Fibroblast of the conjunctiva (primary cell): ENCODE results near the gene STX16.
"Not testable (repeated sequence)": the region's sequence is repeated elsewhere in the genome, so short reads cannot be mapped to it uniquely, and the experiment has no call there.

Experiments used
- DNase-seq: peaks from one replicate; pipeline ENCODE4 v3.0.0-alpha.2; 2010; ENCODE audit warnings: low read depth

STX16 gene

DNA sequence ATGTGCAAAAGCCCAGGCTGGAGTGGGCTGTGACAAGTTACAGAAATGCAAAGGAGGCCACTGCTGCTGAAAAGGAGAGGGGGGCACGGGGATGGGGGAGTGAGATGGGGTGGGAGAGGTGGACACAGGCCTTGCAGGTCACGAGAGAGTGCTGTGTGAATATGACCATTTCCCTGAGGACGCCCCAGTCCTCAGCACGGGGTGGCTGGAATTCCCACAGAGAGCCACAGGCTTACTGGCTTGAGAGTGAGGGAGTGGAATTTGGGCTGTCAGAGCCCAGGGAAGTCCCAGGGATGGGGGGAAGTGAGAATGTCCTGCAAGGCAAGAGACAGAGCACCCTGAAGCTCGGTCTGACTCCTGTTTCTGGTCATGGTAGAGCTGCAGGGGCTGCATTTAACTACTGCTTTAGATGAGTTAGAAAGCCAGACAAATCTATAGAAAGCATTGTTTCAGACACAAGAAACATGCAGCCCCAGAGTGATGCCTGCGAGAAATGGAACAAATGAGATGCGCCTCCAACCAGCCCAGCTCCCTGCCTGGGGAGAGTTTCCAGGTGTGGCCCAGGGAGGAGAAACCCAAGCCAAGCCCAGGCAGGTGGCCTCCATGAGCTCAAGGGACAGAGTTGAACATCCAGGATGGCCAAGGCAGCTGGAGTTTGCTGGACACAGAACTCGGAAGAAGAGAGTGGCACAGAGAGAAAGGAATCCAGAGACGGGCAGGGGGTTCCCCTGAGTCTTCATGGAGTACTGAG lies 72.0 kb downstream of the STX16 start:
- DNase-seq, result no peak

DNA sequence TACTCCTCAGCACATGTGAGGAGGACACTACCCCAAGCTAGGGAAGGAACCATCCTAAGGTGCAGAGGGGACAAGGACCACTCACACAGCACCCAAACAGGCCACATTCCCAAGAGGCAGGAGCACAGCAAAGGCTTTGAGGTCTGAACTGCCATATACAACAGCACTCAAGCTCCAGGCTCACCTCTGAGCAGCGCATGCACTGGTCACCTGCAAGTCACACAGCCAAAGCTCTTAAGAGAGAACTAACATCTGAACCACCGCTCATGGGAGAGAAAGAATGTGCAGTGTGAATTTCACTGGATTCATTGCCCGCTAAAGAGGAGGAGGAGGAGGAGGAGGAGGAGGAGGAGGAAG lies 72.5 kb downstream of the STX16 start:
- no peak for DNase-seq

DNA sequence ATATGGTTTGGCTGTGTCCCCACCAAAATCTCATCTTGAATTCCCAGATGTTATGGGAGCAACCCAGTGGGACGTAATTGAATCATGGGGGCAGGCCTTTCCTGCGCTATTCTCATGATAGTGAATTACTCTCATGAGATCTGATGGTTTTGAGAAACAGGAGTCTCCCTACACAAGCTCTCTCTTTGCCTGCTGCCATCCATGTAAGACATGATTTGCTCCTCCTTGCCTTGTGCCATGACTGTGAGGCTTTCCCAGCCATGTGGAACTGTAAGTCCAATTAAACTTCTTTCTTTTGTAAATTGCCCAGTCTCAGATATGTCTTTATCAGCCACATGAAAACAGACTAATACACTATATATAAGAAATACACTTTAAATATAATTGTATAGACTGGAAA lies 75.1 kb downstream of the STX16 start:
- not testable (repeated sequence) for DNase-seq
